Measurements from ENCODE around the gene DNAH1. TPM values are rescaled to one million over a fixed set of nuclear protein-coding genes. Genes with fewer than 3 reads are reported as not detected.

Gene DNAH1
- total and polyA plus RNA-seq, 9 donors, result 3.1 to 15.7 (median 7.8) TPM

GRCh38 chr3:52372822-52373504, 56.8 kb downstream of the DNAH1 start:
- H3K27me3 ChIP-seq, result no peaks in the 10 kb centered on the region
- no peaks in the 10 kb centered on the region for H3K36me3 ChIP-seq
- H3K9me3 ChIP-seq, result no peaks in the 10 kb centered on the region
- H3K27ac ChIP-seq, result no peak overlapping the region
- TF ChIP-seq CTCF (IDR thresholded peaks at IDR 0.05) (no peak), EP300 (IDR thresholded peaks at IDR 0.05) (no peak), POLR2A (IDR thresholded peaks at IDR 0.05) (no peak)
- intact Hi-C loops (cut with DNase I), result no loop called here
- no peaks in the 10 kb centered on the region for H3K4me1 ChIP-seq (ENCODE audit: insufficient read depth)
- no peak overlapping the region for H3K4me3 ChIP-seq
- 40 to 53% (median 51%) methylated on average over 37 to 40 of the region's 40 CpGs for WGBS, 3 donors
- DNase-seq, result no peak

- H3K4me3 ChIP-seq, result no peak overlapping the region
- WGBS, 3 donors, result 70 to 78% (median 71%) methylated on average over 6 of the region's 6 CpGs
These were observed 57.6 kb downstream of the DNAH1 start for GRCh38 chr3:52373676-52374075.

GRCh38 chr3:52374173-52374572, 58.1 kb downstream of the DNAH1 start:
- Histone ChIP-seq H3K4me3 (no peak overlapping the region), H3K4me1 (ENCODE audit: insufficient read depth) (peaks cover 3% of the 10 kb centered on the region), H3K36me3 (no peaks in the 10 kb centered on the region), H3K9me3 (no peaks in the 10 kb centered on the region), H3K27ac (no peak overlapping the region), H3K27me3 (no peaks in the 10 kb centered on the region)
- TF ChIP-seq POLR2A (IDR thresholded peaks at IDR 0.05) (no peak), CTCF (IDR thresholded peaks at IDR 0.05) (no peak), EP300 (IDR thresholded peaks at IDR 0.05) (no peak)
- no peak for DNase-seq
- 94 to 96% (median 95%) methylated on average over 2 of the region's 2 CpGs for WGBS, 3 donors
- intact Hi-C loops (cut with DNase I), result no loop called here

More at GRCh38 chr3:52373676-52374075, 57.6 kb downstream of the DNAH1 start:
- Histone ChIP-seq H3K9me3 (no peaks in the 10 kb centered on the region), H3K27me3 (no peaks in the 10 kb centered on the region), H3K4me1 (ENCODE audit: insufficient read depth) (peaks cover 3% of the 10 kb centered on the region), H3K27ac (no peak overlapping the region), H3K36me3 (no peaks in the 10 kb centered on the region)
- TF ChIP-seq EP300 (IDR thresholded peaks at IDR 0.05) (no peak), CTCF (IDR thresholded peaks at IDR 0.05) (no peak), POLR2A (IDR thresholded peaks at IDR 0.05) (no peak)
- intact Hi-C loops (cut with DNase I), result no loop called here
- no peak for DNase-seq

GRCh38 chr3:52379610-52380009, 63.5 kb downstream of the DNAH1 start:
- Histone ChIP-seq H3K27ac (peak overlapping the region in 1 of 2 donors; percentile 64), H3K9me3 (no peaks in the 10 kb centered on the region), H3K4me3 (no peak overlapping the region), H3K27me3 (no peaks in the 10 kb centered on the region), H3K36me3 (no peaks in the 10 kb centered on the region), H3K4me1 (ENCODE audit: insufficient read depth) (peaks cover 11% of the 10 kb centered on the region)
- no peak for TF ChIP-seq CTCF (IDR thresholded peaks at IDR 0.05)
- no peak for TF ChIP-seq EP300 (IDR thresholded peaks at IDR 0.05)
- no peak for TF ChIP-seq POLR2A (IDR thresholded peaks at IDR 0.05)
- DNase-seq, result peak; percentile 72 to 90 (median 83)
- 8 to 38% (median 9%) methylated on average over 3 to 10 of the region's 10 CpGs for WGBS, 3 donors
- intact Hi-C loops (cut with DNase I), result no loop called here
